Caco-2 (cell line): Measurements from ENCODE around the gene UNC5B. TPM values are rescaled to one million over a fixed set of nuclear protein-coding genes. Genes with fewer than 3 reads are reported as not detected.

Experiments used
- BruUV-seq: library from RNA; stranded (reverse); fragments of 400-500 nt; replicated peaks from 2 replicates; lab custom pipeline; 2021; lab: Mats Ljungman, UMichigan
- CTCF ChIA-PET: fragments of 300-600 bp; sonication (Branson Sonifier 250); formaldehyde crosslinking; loops from one replicate; lab custom pipeline; 2022; ENCODE audit warnings: antibody characterized with exemption; lab: Charles Lee
- POLR2A ChIA-PET: fragments of 300-600 bp; sonication (Branson Sonifier 250); formaldehyde crosslinking; loops from one replicate; lab custom pipeline; 2022; ENCODE audit warnings: antibody characterized with exemption; lab: Charles Lee
- DNase-seq, 2 experiments: peaks; one replicate each; pipeline versions ENCODE4 v3.0.0 to v3.0.0-alpha.2; 2020 to 2022
- H3K27me3 ChIP-seq: replicated peaks from 2 replicates; pipeline ENCODE4 v1.6.0; 2011; ENCODE audit warnings: low read length; ENCODE audit not compliant: control insufficient read depth, insufficient read depth
- H3K36me3 ChIP-seq: 2 replicates; pipeline ENCODE4 v1.5.1; 2011; ENCODE audit warnings: low read length; ENCODE audit not compliant: control insufficient read depth, insufficient read depth
- H3K4me1 ChIP-seq: fragments of 250-450 bp; sonication (Bioruptor Pico); 2 replicates; pipeline ENCODE4 v1.5.1; 2020; ENCODE audit warnings: mild to moderate bottlenecking
- H3K4me3 ChIP-seq: 2 replicates; pipeline ENCODE4 v1.5.1; 2011; ENCODE audit warnings: low read depth, mild to moderate bottlenecking, control low read depth, low read length
- H3K9me3 ChIP-seq: fragments of 250-450 bp; sonication (Bioruptor Pico); 2 replicates; pipeline ENCODE4 v1.5.1; 2020; ENCODE audit warnings: mild to moderate bottlenecking, moderate library complexity
- H3K27ac Mint-ChIP-seq: one replicate; pipeline ENCODE4 v1.8.0; 2022; ENCODE audit warnings: mixed read lengths; ENCODE audit not compliant: unreplicated experiment
- H3K27me3 Mint-ChIP-seq: one replicate; pipeline ENCODE4 v1.8.0; 2022; ENCODE audit warnings: mixed read lengths; ENCODE audit not compliant: insufficient read depth, unreplicated experiment
- H3K36me3 Mint-ChIP-seq: one replicate; pipeline ENCODE4 v1.8.0; 2022; ENCODE audit warnings: mild to moderate bottlenecking, mixed read lengths; ENCODE audit not compliant: insufficient read depth, unreplicated experiment
- H3K4me1 Mint-ChIP-seq: one replicate; pipeline ENCODE4 v1.8.0; 2022; ENCODE audit warnings: low read depth, mixed read lengths; ENCODE audit not compliant: unreplicated experiment
- H3K4me3 Mint-ChIP-seq: one replicate; pipeline ENCODE4 v1.8.0; 2022; ENCODE audit warnings: mild to moderate bottlenecking, moderate library complexity, mixed read lengths; ENCODE audit not compliant: unreplicated experiment
- H3K9me3 Mint-ChIP-seq: one replicate; pipeline ENCODE4 v1.8.0; 2022; ENCODE audit warnings: mixed read lengths; ENCODE audit not compliant: unreplicated experiment
- CTCF ChIP-seq, 2 experiments: fragments of 200-600 bp in 1 of 2; IDR thresholded peaks; 1 replicate in 1 of 2; 2 replicates in 1 of 2; pipeline versions ENCODE4 v1.5.1 to v1.8.0; 2011 to 2022; ENCODE audit warnings: antibody characterized with exemption in 1 of 2, control low read depth in 1 of 2, inconsistent platforms in 1 of 2, low read depth in 1 of 2, low read length in 1 of 2, mild to moderate bottlenecking in 1 of 2, moderate library complexity in 1 of 2; ENCODE audit not compliant: insufficient read depth in 1 of 2, severe bottlenecking in 1 of 2, unreplicated experiment in 1 of 2
- intact Hi-C: fragments of 100-400 bp; cut with micrococcal nuclease; formaldehyde crosslinking; loops from one replicate; pipeline ENCODE4 v1.10.0; 2022; ENCODE audit not compliant: unreplicated experiment
- total RNA-seq: library from RNA; stranded (reverse); gene quantifications from 2 replicates; pipeline ENCODE4 v1.2.3, GENCODE V29; 2022

The UNC5B gene
- total RNA-seq, 1 experiment from 2014 or later: 22.4 TPM

GRCh38 chr10:71255808-71256660 lies 43.7 kb downstream of the UNC5B start:
- CTCF ChIA-PET: interaction anchor here (0.6 to 1.3 kb wide), 4 partner anchors 10 to 34 kb away, joined by 3 to 5 read pairs (median 3); no protein-coding TSS in a partner anchor
- H3K36me3 ChIP-seq: no peaks in the 10 kb centered on the region
- no TSS peak for BruUV-seq
- no peak for TF ChIP-seq CTCF (IDR thresholded peaks at IDR 0.05; ENCODE audit: insufficient read depth in 1 of 2, low read depth in 1 of 2, low read length in 1 of 2, severe bottlenecking in 1 of 2, unreplicated experiment in 1 of 2)
- H3K9me3 Mint-ChIP-seq: no peaks in the 10 kb centered on the region
- intact Hi-C loops: no loop called here
- DNase-seq: no peak
- H3K27me3 Mint-ChIP-seq: no peaks in the 10 kb centered on the region
- H3K9me3 ChIP-seq: no peaks in the 10 kb centered on the region
- no peak overlapping the region for H3K4me3 Mint-ChIP-seq
- peaks cover 11% of the 10 kb centered on the region for H3K4me1 ChIP-seq
- peak overlapping the region; percentile 23 for H3K27ac Mint-ChIP-seq
- H3K4me1 Mint-ChIP-seq: peaks cover 13% of the 10 kb centered on the region
- H3K4me3 ChIP-seq: no peak overlapping the region
- POLR2A ChIA-PET: no interaction called here
- no peaks in the 10 kb centered on the region for H3K36me3 Mint-ChIP-seq
- H3K27me3 ChIP-seq: no peaks in the 10 kb centered on the region

GRCh38 chr10:71256661-71257318 lies 44.4 kb downstream of the UNC5B start:
- intact Hi-C loops: no loop called here
- H3K4me3 ChIP-seq: no peak overlapping the region
- Mint-ChIP-seq H3K4me1 (peaks cover 13% of the 10 kb centered on the region), H3K27me3 (no peaks in the 10 kb centered on the region), H3K27ac (no peak overlapping the region), H3K36me3 (no peaks in the 10 kb centered on the region), H3K4me3 (no peak overlapping the region), H3K9me3 (no peaks in the 10 kb centered on the region)
- ChIA-PET CTCF (interaction anchor here (1.3 kb wide), 2 partner anchors 9 to 13 kb away, joined by 3 to 5 read pairs; no protein-coding TSS in a partner anchor), POLR2A (no interaction called here)
- peaks cover 10% of the 10 kb centered on the region for H3K4me1 ChIP-seq
- TF ChIP-seq CTCF (IDR thresholded peaks at IDR 0.05; ENCODE audit: insufficient read depth in 1 of 2, low read depth in 1 of 2, low read length in 1 of 2, severe bottlenecking in 1 of 2, unreplicated experiment in 1 of 2): no peak
- H3K27me3 ChIP-seq: no peaks in the 10 kb centered on the region
- no peaks in the 10 kb centered on the region for H3K36me3 ChIP-seq
- H3K9me3 ChIP-seq: no peaks in the 10 kb centered on the region
- DNase-seq: no peak
- no TSS peak for BruUV-seq

- no peak overlapping the region for H3K4me3 Mint-ChIP-seq
- intact Hi-C loops: no loop called here
- Histone ChIP-seq H3K27me3 (no peaks in the 10 kb centered on the region), H3K4me1 (peaks cover 3% of the 10 kb centered on the region), H3K36me3 (no peaks in the 10 kb centered on the region), H3K4me3 (no peak overlapping the region), H3K9me3 (no peaks in the 10 kb centered on the region)
- no peaks in the 10 kb centered on the region for H3K36me3 Mint-ChIP-seq
- peaks cover 6% of the 10 kb centered on the region for H3K4me1 Mint-ChIP-seq
- ChIA-PET POLR2A (interaction anchor here (1.2 kb wide), 1 partner anchor 11 kb away, joined by 3 read pairs; no protein-coding TSS in a partner anchor), CTCF (interaction anchor here (1.3 kb wide), 1 partner anchor 8 kb away, joined by 3 read pairs; no protein-coding TSS in a partner anchor)
- TF ChIP-seq CTCF (IDR thresholded peaks at IDR 0.05; ENCODE audit: insufficient read depth in 1 of 2, low read depth in 1 of 2, low read length in 1 of 2, severe bottlenecking in 1 of 2, unreplicated experiment in 1 of 2): no peak
- H3K9me3 Mint-ChIP-seq: no peaks in the 10 kb centered on the region
- BruUV-seq: no TSS peak
- H3K27me3 Mint-ChIP-seq: no peaks in the 10 kb centered on the region
- no peak overlapping the region for H3K27ac Mint-ChIP-seq
- DNase-seq: no peak
Observed at GRCh38 chr10:71257319-71257997, 45.1 kb downstream of the UNC5B start.
